Ectodermal cell (in vitro differentiated cells): ENCODE measurements around the gene LRRC27.

ENCODE experiments used
- H3K27ac ChIP-seq: 2 replicates; pipeline ENCODE4 v1.7.0; 2013; ENCODE audit warnings: mild to moderate bottlenecking, low read depth, low read length; ENCODE audit not compliant: insufficient read depth, poor library complexity, severe bottlenecking
- H3K27me3 ChIP-seq: 2 replicates; pipeline ENCODE4 v1.7.0; 2013; ENCODE audit warnings: mild to moderate bottlenecking, low read length; ENCODE audit not compliant: insufficient read depth, control insufficient read depth, poor library complexity, severe bottlenecking
- H3K36me3 ChIP-seq: one replicate; pipeline ENCODE4 v1.7.0; 2013; ENCODE audit warnings: low read length; ENCODE audit not compliant: control insufficient read depth, insufficient read depth
- H3K4me1 ChIP-seq: one replicate; pipeline ENCODE4 v1.7.0; 2013; ENCODE audit warnings: low read length; ENCODE audit not compliant: control insufficient read depth, insufficient read depth
- H3K4me3 ChIP-seq: 2 replicates; pipeline ENCODE4 v1.7.0; 2013; ENCODE audit warnings: low read depth, low read length, control low read depth; ENCODE audit not compliant: insufficient read depth
- H3K9me3 ChIP-seq: 2 replicates; pipeline ENCODE4 v1.7.0; 2013; ENCODE audit warnings: mild to moderate bottlenecking, low read length, moderate library complexity; ENCODE audit not compliant: control insufficient read depth
- WGBS, 2 experiments: methylation state at CpG; one replicate each; pipeline ENCODE4 v1.1.7; 2013; ENCODE audit warnings: missing lambda C conversion rate in 2 of 2; 5-methylcytosine and 5-hydroxymethylcytosine counted together

The LRRC27 gene

GRCh38 chr10:132427006-132427771 is 95.2 kb downstream of the LRRC27 start:
- Histone ChIP-seq H3K36me3 (no peaks in the 10 kb centered on the region), H3K27ac (no peak overlapping the region), H3K27me3 (no peaks in the 10 kb centered on the region), H3K4me3 (no peak overlapping the region), H3K4me1 (peaks cover 21% of the 10 kb centered on the region), H3K9me3 (no peaks in the 10 kb centered on the region)
- WGBS, 2 experiments = 81 to 85% methylated on average over 10 of the region's 10 CpGs

GRCh38 chr10:132427939-132428367 is 96.0 kb downstream of the LRRC27 start:
- Histone ChIP-seq H3K9me3 (no peaks in the 10 kb centered on the region), H3K27ac (no peak overlapping the region), H3K4me3 (no peak overlapping the region), H3K4me1 (peaks cover 13% of the 10 kb centered on the region), H3K36me3 (no peaks in the 10 kb centered on the region), H3K27me3 (no peaks in the 10 kb centered on the region)
- 92 to 93% methylated on average over 2 of the region's 2 CpGs for WGBS, 2 experiments

GRCh38 chr10:132428486-132428995 is 96.5 kb downstream of the LRRC27 start:
- Histone ChIP-seq H3K27ac (no peak overlapping the region), H3K4me3 (no peak overlapping the region), H3K4me1 (peaks cover 13% of the 10 kb centered on the region), H3K9me3 (no peaks in the 10 kb centered on the region), H3K27me3 (no peaks in the 10 kb centered on the region), H3K36me3 (no peaks in the 10 kb centered on the region)
- 94 to 95% methylated on average over 11 of the region's 11 CpGs for WGBS, 2 experiments
